SK-N-SH treated with all-trans-retinoic acid at 6 μM for 48 hours (cell line): ENCODE data around the gene ABHD4.

Experiments used
- ATAC-seq: fragments of 200-7000 bp; cut with Tn5 transposase; 3 replicates; pipeline ENCODE4 v1.9.1; 2020; ENCODE audit warnings: mild to moderate bottlenecking, moderate library complexity
- BACH2 ChIP-seq: fragments of 250-450 bp; sonication (Bioruptor Pico); IDR thresholded peaks from 2 replicates; pipeline ENCODE4 v1.9.0; 2021; ENCODE audit warnings: mild to moderate bottlenecking, borderline replicate concordance
- CREB5 ChIP-seq: fragments of 250-450 bp; sonication (Bioruptor Pico); IDR thresholded peaks from 2 replicates; pipeline ENCODE4 v1.5.1; 2020; ENCODE audit warnings: low read depth, mild to moderate bottlenecking, moderate library complexity
- CSDC2 ChIP-seq: fragments of 250-450 bp; sonication (Bioruptor Pico); IDR thresholded peaks from 2 replicates; pipeline ENCODE4 v1.5.0; 2020; ENCODE audit warnings: mild to moderate bottlenecking, moderate library complexity
- ESRRG ChIP-seq: fragments of 250-450 bp; sonication (Bioruptor Pico); IDR thresholded peaks from 2 replicates; pipeline ENCODE4 v1.6.1; 2021; ENCODE audit warnings: mild to moderate bottlenecking
- GLIS3 ChIP-seq: fragments of 250-450 bp; sonication (Bioruptor Pico); IDR thresholded peaks from 2 replicates; pipeline ENCODE4 v1.5.0; 2020; ENCODE audit warnings: mild to moderate bottlenecking, moderate library complexity
- ISL1 ChIP-seq: fragments of 250-450 bp; sonication (Bioruptor Pico); IDR thresholded peaks from 2 replicates; pipeline ENCODE4 v2.1.2; 2022; ENCODE audit warnings: mild to moderate bottlenecking, moderate library complexity
- OSR1 ChIP-seq: fragments of 250-450 bp; sonication (Bioruptor Pico); IDR thresholded peaks from 2 replicates; pipeline ENCODE4 v1.8.0; 2022; ENCODE audit warnings: moderate library complexity, mild to moderate bottlenecking, inconsistent platforms
- PATZ1 ChIP-seq: fragments of 250-450 bp; sonication (Bioruptor Pico); IDR thresholded peaks from 2 replicates; pipeline ENCODE4 v1.8.0; 2020; ENCODE audit warnings: mild to moderate bottlenecking, moderate library complexity, borderline replicate concordance
- POU6F1 ChIP-seq: fragments of 250-450 bp; sonication (Bioruptor Pico); IDR thresholded peaks from 2 replicates; pipeline ENCODE4 v1.8.0; 2021; ENCODE audit warnings: low read depth, mild to moderate bottlenecking, moderate library complexity, borderline replicate concordance
- PPARA ChIP-seq: fragments of 250-450 bp; sonication (Bioruptor Pico); IDR thresholded peaks from 2 replicates; pipeline ENCODE4 v1.5.0; 2020; ENCODE audit warnings: mild to moderate bottlenecking, borderline replicate concordance
- RARB ChIP-seq: fragments of 250-450 bp; sonication (Bioruptor Pico); IDR thresholded peaks from 2 replicates; pipeline ENCODE4 v1.8.0; 2021; ENCODE audit warnings: mild to moderate bottlenecking, moderate library complexity
- SNAI2 ChIP-seq: fragments of 250-450 bp; sonication (Bioruptor Pico); IDR thresholded peaks from 2 replicates; pipeline ENCODE4 v1.5.0; 2020; ENCODE audit warnings: mild to moderate bottlenecking, moderate library complexity
- TCF4 ChIP-seq: fragments of 250-450 bp; sonication (Bioruptor Pico); IDR thresholded peaks from 2 replicates; pipeline ENCODE4 v1.8.0; 2021; ENCODE audit warnings: mild to moderate bottlenecking, moderate library complexity, borderline replicate concordance
- TOX ChIP-seq: fragments of 250-450 bp; sonication (Bioruptor Pico); IDR thresholded peaks from 2 replicates; pipeline ENCODE4 v1.8.0; 2021; ENCODE audit warnings: mild to moderate bottlenecking, moderate library complexity, borderline replicate concordance
- ZC3H10 ChIP-seq: fragments of 250-450 bp; sonication (Bioruptor Pico); IDR thresholded peaks from 2 replicates; pipeline ENCODE4 v1.5.1; 2021; ENCODE audit warnings: mild to moderate bottlenecking, moderate library complexity
- ZFP3 ChIP-seq: fragments of 250-450 bp; sonication (Bioruptor Pico); IDR thresholded peaks from 2 replicates; pipeline ENCODE4 v1.5.0; 2020; ENCODE audit warnings: mild to moderate bottlenecking, moderate library complexity
- ZFP30 ChIP-seq: fragments of 450-650 bp; formaldehyde crosslinking; IDR thresholded peaks from 2 replicates; pipeline ENCODE4 v1.5.0; 2022; ENCODE audit warnings: mild to moderate bottlenecking, moderate library complexity
- ZNF70 ChIP-seq: fragments of 450-650 bp; formaldehyde crosslinking; IDR thresholded peaks from 2 replicates; pipeline ENCODE4 v1.5.0; 2020; ENCODE audit warnings: mild to moderate bottlenecking, moderate library complexity
- ZNF8 ChIP-seq: fragments of 450-650 bp; formaldehyde crosslinking; IDR thresholded peaks from 2 replicates; pipeline ENCODE4 v1.5.0; 2020; ENCODE audit warnings: mild to moderate bottlenecking, moderate library complexity
- TF ChIP-seq, protein P1 (sequence below): fragments of 250-450 bp; sonication (Bioruptor Pico); IDR thresholded peaks from 2 replicates; pipeline ENCODE4 v1.5.0; 2020; ENCODE audit warnings: mild to moderate bottlenecking, moderate library complexity

The ABHD4 gene

DNA sequence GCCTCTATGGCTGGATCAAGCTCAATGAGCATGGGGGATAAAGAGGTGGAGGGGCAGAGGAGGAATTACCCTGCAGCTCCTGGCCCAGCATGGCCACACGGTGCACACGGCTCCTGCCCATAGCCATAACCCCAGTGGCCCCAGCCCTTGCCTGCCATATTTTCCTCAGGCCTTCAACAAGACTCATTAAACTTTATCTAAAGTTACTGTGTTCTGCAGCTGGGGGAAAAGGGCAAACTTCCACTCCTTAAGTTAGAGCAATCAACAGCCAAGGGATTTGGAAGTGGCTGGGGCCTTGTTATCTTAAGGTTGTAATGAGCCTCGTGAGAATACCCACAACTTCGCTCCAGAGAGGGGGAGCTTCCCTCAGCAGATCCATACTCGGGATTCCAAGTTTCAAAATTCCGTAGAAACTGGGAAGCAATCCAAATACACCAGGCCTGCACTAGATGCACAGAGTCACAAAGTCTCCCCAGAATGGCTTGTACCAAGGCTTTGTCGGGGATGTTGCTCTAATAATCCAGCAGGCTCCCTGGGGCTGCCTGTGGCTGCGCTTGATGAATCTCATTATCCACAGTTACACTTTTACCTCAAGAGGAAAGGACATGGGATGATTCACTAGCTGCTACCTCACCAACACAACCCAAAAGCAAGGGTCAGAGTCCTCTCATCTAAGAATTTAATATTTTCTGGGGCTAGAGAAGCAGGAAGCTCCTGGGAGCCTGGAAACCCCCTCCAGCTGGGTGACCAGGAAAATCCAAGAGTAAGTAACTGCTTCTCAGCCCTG lies 59.0 kb downstream of the ABHD4 start:
- TF ChIP-seq ESRRG (CRISPR knock-in tag) (no peak), PATZ1 (CRISPR knock-in tag) (no peak), GLIS3 (no peak), ZNF70 (CRISPR knock-in tag) (no peak), ZFP3 (CRISPR knock-in tag) (no peak), PPARA (CRISPR knock-in tag) (no peak), TCF4 (no peak), ZFP30 (CRISPR knock-in tag) (no peak), SNAI2 (no peak), CSDC2 (no peak), ZNF8 (no peak), CREB5 (no peak), ISL1 (CRISPR knock-in tag) (no peak)
- ATAC-seq, result no peak

DNA sequence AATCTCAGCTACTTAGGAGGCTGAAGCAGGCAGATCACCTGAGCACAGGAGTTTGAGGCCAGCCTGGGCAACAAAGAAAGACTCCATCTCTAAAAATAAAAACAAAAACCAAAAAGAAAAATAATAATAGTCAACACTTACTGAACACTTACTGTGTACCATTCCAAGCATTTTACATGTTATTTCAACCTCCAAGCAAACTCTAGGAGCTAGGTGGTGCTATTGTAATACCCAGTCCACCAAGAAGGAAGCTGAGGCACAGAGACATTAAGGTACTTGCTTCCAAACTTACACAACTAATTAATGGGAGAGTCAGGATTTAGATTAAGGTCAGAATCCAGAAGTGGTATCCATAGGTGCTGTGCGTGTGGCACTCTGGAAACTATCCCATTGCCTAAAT lies 59.8 kb downstream of the ABHD4 start:
- no peak for ATAC-seq

GRCh38 chr14:22658946-22659345 lies 60.8 kb downstream of the ABHD4 start:
- TF ChIP-seq OSR1 (CRISPR knock-in tag) (no peak), CSDC2 (no peak), ZC3H10 (CRISPR knock-in tag) (no peak), ZFP3 (CRISPR knock-in tag) (no peak), POU6F1 (CRISPR knock-in tag) (no peak), PATZ1 (CRISPR knock-in tag) (no peak), ESRRG (CRISPR knock-in tag) (no peak), ISL1 (CRISPR knock-in tag) (no peak), GLIS3 (no peak), RARB (CRISPR knock-in tag) (no peak), TOX (CRISPR knock-in tag) (no peak), SNAI2 (no peak), ZFP30 (CRISPR knock-in tag) (no peak), PPARA (CRISPR knock-in tag) (no peak), ZNF8 (no peak), BACH2 (CRISPR knock-in tag) (no peak), ZNF70 (CRISPR knock-in tag) (no peak)
- TF ChIP-seq, protein P1, sequence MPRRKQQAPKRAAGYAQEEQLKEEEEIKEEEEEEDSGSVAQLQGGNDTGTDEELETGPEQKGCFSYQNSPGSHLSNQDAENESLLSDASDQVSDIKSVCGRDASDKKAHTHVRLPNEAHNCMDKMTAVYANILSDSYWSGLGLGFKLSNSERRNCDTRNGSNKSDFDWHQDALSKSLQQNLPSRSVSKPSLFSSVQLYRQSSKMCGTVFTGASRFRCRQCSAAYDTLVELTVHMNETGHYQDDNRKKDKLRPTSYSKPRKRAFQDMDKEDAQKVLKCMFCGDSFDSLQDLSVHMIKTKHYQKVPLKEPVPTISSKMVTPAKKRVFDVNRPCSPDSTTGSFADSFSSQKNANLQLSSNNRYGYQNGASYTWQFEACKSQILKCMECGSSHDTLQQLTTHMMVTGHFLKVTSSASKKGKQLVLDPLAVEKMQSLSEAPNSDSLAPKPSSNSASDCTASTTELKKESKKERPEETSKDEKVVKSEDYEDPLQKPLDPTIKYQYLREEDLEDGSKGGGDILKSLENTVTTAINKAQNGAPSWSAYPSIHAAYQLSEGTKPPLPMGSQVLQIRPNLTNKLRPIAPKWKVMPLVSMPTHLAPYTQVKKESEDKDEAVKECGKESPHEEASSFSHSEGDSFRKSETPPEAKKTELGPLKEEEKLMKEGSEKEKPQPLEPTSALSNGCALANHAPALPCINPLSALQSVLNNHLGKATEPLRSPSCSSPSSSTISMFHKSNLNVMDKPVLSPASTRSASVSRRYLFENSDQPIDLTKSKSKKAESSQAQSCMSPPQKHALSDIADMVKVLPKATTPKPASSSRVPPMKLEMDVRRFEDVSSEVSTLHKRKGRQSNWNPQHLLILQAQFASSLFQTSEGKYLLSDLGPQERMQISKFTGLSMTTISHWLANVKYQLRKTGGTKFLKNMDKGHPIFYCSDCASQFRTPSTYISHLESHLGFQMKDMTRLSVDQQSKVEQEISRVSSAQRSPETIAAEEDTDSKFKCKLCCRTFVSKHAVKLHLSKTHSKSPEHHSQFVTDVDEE (CRISPR knock-in tag), result no peak
- TF ChIP-seq, all 23 proteins: peak for 0

More for the DNA sequence above, 59.8 kb downstream of the ABHD4 start:
- no peak for TF ChIP-seq TOX (CRISPR knock-in tag)

More at GRCh38 chr14:22658946-22659345, 60.8 kb downstream of the ABHD4 start:
- no peak for ATAC-seq
